Myocyte (in vitro differentiated cells): Measurements from ENCODE around the gene MLANA. TPM values are rescaled to one million over a fixed set of nuclear protein-coding genes. Genes with fewer than 3 reads are reported as not detected.
A peak's percentile ranks its signal among the peaks of the same experiment; 100 is the strongest.
"Not testable (repeated sequence)": the region's sequence is repeated elsewhere in the genome, so short reads cannot be mapped to it uniquely, and the experiment has no call there.

Experiments used
- DNase-seq: peaks from one replicate; pipeline ENCODE4 v3.0.0-alpha.2; 2012; ENCODE audit warnings: low read depth
- total RNA-seq: library from RNA; depleted of rRNA; stranded (reverse); fragments of >200 nt; gene quantifications from 2 replicates; pipeline ENCODE4 v1.2.3, GENCODE V29; 2014

The MLANA gene
- total RNA-seq, 1 donor from 2014 or later, result 0.70 TPM

- no peak for DNase-seq
Observed at GRCh38 chr9:5869315-5870019, 21.2 kb upstream of the MLANA start.

- DNase-seq, result no peak
Observed at GRCh38 chr9:5870020-5870339, 20.7 kb upstream of the MLANA start.

GRCh38 chr9:5870691-5871090 is 20.0 kb upstream of the MLANA start:
- peak; percentile 32 for DNase-seq

- no peak for DNase-seq
Observed at GRCh38 chr9:5871785-5872184, 18.9 kb upstream of the MLANA start.

GRCh38 chr9:5872511-5872910 is 18.2 kb upstream of the MLANA start:
- no peak for DNase-seq

GRCh38 chr9:5873439-5873838 is 17.2 kb upstream of the MLANA start:
- DNase-seq, result no peak

- no peak for DNase-seq
Observed at GRCh38 chr9:5874048-5874447, 16.6 kb upstream of the MLANA start.

- no peak for DNase-seq
Observed at GRCh38 chr9:5876026-5876425, 14.7 kb upstream of the MLANA start.

- DNase-seq, result no peak
Observed at GRCh38 chr9:5876711-5877110, 14.0 kb upstream of the MLANA start.

- DNase-seq, result peak; percentile 34
Observed at GRCh38 chr9:5879419-5880181, 11.1 kb upstream of the MLANA start.

- not testable (repeated sequence) for DNase-seq
Observed at GRCh38 chr9:5882244-5883012, 8.3 kb upstream of the MLANA start.

- no peak for DNase-seq
Observed at GRCh38 chr9:5884191-5884590, 6.5 kb upstream of the MLANA start.

GRCh38 chr9:5886114-5886939 is 4.4 kb upstream of the MLANA start:
- peak; percentile 68 for DNase-seq

GRCh38 chr9:5892456-5893133 is 1.9 kb downstream of the MLANA start:
- DNase-seq, result no peak

GRCh38 chr9:5893134-5893505 is 2.4 kb downstream of the MLANA start:
- no peak for DNase-seq

GRCh38 chr9:5893591-5894236 is 3.0 kb downstream of the MLANA start:
- DNase-seq, result no peak

- DNase-seq, result no peak
Observed at GRCh38 chr9:5894237-5894959, 3.7 kb downstream of the MLANA start.

- DNase-seq, result peak; percentile 3
Observed at GRCh38 chr9:5895782-5896181, 5.1 kb downstream of the MLANA start.

- DNase-seq, result no peak
Observed at GRCh38 chr9:5896863-5897262, 6.2 kb downstream of the MLANA start.

GRCh38 chr9:5897851-5898250 is 7.2 kb downstream of the MLANA start:
- no peak for DNase-seq
